ENCODE results near the gene STOML1. TPM values are rescaled to one million over a fixed set of nuclear protein-coding genes. Genes with fewer than 3 reads are reported as not detected.

STOML1 gene
- total RNA-seq, 1 experiment from 2014 or later = 2.5 TPM

- H4K20me1 ChIP-seq (ENCODE audit: control insufficient read depth, insufficient read depth, insufficient read length) = no peaks in the 10 kb centered on the region
- no peak overlapping the region for H3K23ac ChIP-seq (ENCODE audit: insufficient read length, low read depth, low read length)
- H3K9me3 ChIP-seq (ENCODE audit: control insufficient read depth, low read depth, low read length) = no peaks in the 10 kb centered on the region
- no peak overlapping the region for H3K27ac ChIP-seq (ENCODE audit: insufficient read length, low read depth, low read length)
- no peak overlapping the region for H2BK12ac ChIP-seq (ENCODE audit: insufficient read length, low read depth, low read length)
- H3K79me2 ChIP-seq (ENCODE audit: insufficient read depth, low read length) = no peaks in the 10 kb centered on the region
- H3K9ac ChIP-seq (ENCODE audit: extremely low read depth, insufficient read length, low read length) = no peak overlapping the region
- H2AK5ac ChIP-seq (ENCODE audit: insufficient read length, low read length) = no peak overlapping the region
- no peak overlapping the region for H2BK5ac ChIP-seq (ENCODE audit: insufficient read length, low read length)
- H2AFZ ChIP-seq (ENCODE audit: low read length) = no peak overlapping the region
- no peak overlapping the region for H3K4me3 Mint-ChIP-seq
- H3K4me1 ChIP-seq (ENCODE audit: insufficient read depth, low read length) = no peaks in the 10 kb centered on the region
- TF ChIP-seq CTCF (conservative IDR thresholded peaks at IDR 0.05) = no peak
- H3K4me2 ChIP-seq (ENCODE audit: insufficient read depth, insufficient read length, low read length) = no peak overlapping the region
- no peak overlapping the region for H4K8ac ChIP-seq (replicated peaks; ENCODE audit: insufficient read length, low read depth, low read length)
- H2BK120ac ChIP-seq (ENCODE audit: low read depth, low read length, poor library complexity, severe bottlenecking) = no peak overlapping the region
- H3K18ac ChIP-seq (ENCODE audit: insufficient read length, low read depth, low read length) = no peak overlapping the region
- H3K79me1 ChIP-seq (ENCODE audit: insufficient read depth, low read depth, low read length, poor library complexity, severe bottlenecking) = no peaks in the 10 kb centered on the region
- no peak overlapping the region for H3K4ac ChIP-seq (ENCODE audit: low read depth, low read length)
- H3T11ph ChIP-seq (ENCODE audit: low read length) = no peak overlapping the region
- H3K56ac ChIP-seq (ENCODE audit: insufficient read length, low read depth, low read length) = no peak overlapping the region
- no peaks in the 10 kb centered on the region for H3K9me3 Mint-ChIP-seq
- no peak overlapping the region for H4K5ac ChIP-seq (ENCODE audit: insufficient read length, low read depth, low read length)
- H3K27ac Mint-ChIP-seq = no peak overlapping the region; a peak in 1 of 7 replicates
- H4K91ac ChIP-seq (ENCODE audit: insufficient read length, low read depth, low read length) = no peak overlapping the region
- H3K36me3 Mint-ChIP-seq (ENCODE audit: insufficient read depth in 1 of 3, low read depth in 3 of 3) = no peaks in the 10 kb centered on the region
- WGBS (ENCODE audit: extremely low coverage, insufficient read length, low lambda C conversion rate) = no CpG with 5 or more reads among the region's 8 CpGs
- no peak overlapping the region; the same call in 1 of the 2 replicates for H3K14ac ChIP-seq (ENCODE audit: insufficient read depth, low read length)
- H3K27me3 Mint-ChIP-seq (ENCODE audit: low read depth) = peaks cover 8% of the 10 kb centered on the region
- no peaks in the 10 kb centered on the region for H3K27me3 ChIP-seq (ENCODE audit: insufficient read depth, low read length)
- no peak overlapping the region for H2BK15ac ChIP-seq (ENCODE audit: low read depth, low read length)
- no peaks in the 10 kb centered on the region for H3K23me2 ChIP-seq (ENCODE audit: insufficient read length, low read depth, low read length, poor library complexity, severe bottlenecking)
- DNase-seq = no peak
- H2BK20ac ChIP-seq (ENCODE audit: low read depth, low read length, poor library complexity, severe bottlenecking) = no peak overlapping the region
- peaks cover 3 to 7% of the 10 kb centered on the region in 2 experiments; a peak in 3 of 4 replicates for H3K4me1 Mint-ChIP-seq
Observed at GRCh38 chr15:73982222-73982962, 9.7 kb downstream of the STOML1 start.

Measured in H9 (cell line).